ENCODE data around the gene ZNF500.

The ZNF500 gene

DNA sequence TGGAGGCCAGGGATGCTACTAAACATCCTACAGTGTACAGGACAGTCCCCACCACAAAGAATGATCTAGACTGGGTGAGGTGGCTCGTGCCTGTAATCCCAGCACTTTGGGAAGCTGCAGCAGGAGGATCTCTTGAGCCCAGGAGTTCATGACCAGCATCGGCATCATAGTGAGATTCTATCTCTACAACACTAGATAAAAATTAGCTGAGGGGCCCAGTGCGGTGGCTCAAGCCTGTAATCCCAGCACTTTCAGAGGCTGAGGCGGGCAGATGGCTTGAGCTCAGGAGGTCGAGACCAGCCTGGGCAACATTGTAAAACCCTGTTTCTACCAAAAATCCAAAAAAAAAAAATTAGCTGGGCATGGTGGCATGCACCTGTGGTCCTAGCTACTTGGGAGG, 5.4 kb upstream of the ZNF500 start:
- DNase-seq (ENCODE audit: low read depth in 2 of 2): no peak

GRCh38 chr16:4771646-4772045, 4.7 kb upstream of the ZNF500 start:
- no peak for DNase-seq (ENCODE audit: low read depth in 2 of 2)

DNA sequence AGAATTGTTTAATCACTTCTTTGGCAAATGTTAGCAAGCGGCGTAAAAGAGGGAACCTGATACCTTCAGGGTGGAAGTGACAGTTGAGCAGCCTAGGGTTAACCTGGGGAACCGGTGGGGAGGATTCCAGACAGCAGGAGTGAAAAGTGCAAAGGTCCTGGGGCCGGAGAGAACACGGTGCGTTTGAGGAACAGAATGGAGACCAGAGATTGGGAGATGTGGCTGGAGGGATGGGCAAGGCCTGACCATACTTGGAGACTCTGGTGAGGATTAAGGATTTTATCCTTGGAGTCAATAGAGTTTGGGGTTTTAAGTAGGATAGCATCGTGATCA, 2.3 kb upstream of the ZNF500 start:
- DNase-seq (ENCODE audit: low read depth in 2 of 2): no peak

DNA sequence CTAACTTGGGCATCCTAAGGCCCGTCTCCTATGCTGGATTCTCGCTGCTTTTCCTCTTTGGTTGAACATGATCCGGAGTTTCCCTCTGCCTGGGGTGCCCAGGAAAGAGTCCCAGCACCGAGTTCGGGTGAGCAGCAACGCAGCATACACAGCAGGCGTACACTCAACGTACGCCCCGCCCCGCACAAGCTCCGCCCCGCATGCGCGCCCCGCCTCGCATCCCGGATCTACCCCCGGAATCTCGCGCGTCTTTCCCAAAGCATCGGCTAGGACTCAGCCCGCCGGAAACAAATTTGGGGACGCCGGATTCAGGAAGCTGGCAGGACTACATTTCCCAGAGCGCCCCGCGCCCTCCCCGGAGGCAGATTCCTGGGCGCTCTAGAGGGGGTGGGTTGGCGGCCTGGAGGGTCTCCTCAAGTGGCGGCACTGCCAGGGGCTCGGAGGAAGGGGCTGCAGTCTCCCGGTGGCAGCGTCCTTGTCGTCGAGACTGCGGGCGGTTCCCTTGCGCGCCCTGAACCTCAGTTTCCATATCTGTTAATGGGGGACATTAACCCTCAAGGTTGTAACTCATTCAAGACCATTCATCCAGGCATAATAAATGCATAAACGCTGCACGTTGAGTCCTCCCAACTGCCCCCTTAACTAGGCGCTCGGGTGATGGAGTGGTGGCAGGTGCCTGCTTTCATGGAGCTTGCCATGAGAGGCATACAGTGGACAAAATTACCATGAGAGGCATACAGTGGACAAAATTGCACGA, 1.8 kb upstream of the ZNF500 start:
- peak; percentile 63 to 76 for DNase-seq (ENCODE audit: low read depth in 2 of 2)

DNA sequence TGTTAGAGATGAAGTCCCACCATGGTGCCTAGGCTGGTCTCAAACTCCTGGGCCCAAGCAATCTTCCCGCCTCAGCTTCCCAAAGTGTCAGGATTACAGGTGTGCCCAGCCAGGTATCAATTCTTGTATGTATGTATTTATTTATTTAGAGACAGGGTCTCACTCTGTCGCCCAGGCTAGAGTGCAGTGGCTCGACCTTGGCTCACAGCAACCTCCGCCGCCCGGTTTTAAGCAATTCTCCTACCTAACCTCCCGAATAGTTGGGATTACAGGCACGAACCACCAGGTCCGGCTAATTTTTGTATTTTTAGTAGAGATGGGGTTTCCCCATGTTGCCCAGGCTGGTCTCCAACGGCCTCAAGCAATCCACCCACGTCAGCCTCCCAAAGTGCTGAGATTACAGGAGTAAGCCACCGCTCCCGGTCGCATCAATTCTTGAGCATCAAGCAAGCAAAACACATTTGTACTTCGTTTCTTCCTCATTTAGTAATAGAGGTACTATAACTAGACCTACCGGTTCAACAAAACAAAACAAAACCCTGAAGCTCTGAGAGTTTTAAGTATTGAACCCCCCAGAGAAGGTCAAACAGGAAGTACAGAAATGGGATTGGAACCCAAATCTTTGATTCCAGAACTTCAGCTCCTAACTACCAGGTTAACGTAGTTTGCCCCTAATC, 1.0 kb upstream of the ZNF500 start:
- no peak for DNase-seq (ENCODE audit: low read depth in 2 of 2)

DNA sequence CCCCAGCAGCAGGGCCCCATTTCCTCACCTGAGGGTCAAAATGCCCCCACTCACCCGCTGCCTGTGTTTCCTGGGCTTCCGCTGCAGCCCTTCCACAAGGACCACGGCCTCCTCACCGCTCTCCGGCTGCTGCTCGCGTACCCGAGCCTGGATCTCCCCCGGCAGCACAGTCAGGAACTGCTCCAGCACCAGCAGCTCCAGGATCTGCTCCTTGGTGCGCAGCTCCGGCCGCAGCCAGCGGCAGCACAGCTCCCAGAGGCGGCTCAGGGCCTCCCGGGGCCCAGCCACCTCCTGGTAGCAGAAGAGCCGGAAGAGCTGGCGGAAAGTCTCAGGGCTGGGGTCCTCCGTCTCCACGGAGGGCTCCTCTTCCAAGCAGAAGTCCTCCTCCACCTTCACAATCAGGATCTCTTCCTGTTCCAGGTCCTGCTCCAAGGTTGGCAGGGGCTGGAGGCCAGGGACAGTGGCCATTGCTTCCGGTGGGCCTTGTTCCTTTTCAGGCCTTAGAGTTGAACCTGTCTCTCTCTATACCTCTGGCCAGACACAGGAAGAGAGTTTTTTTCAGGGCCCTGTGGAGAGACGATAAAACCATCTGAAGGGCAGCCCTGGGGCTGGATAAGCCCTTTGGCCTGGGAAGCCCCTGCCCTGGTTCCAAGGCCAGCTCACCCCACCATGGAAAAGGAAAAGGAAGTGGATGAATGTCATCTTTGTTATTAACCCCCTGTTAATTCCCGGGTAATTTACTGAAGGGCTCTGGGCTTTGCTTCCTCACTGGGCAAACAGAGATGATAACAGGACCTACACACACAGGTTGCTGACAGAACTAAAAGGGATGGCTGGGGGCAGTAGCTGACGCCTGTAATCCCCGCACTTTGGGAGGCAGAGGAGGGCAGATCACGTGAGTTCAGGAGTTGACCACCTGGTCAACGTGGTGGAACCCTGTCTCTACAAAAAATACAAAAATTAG, 1.2 kb downstream of the ZNF500 start:
- no peak for DNase-seq (ENCODE audit: low read depth in 2 of 2)

DNA sequence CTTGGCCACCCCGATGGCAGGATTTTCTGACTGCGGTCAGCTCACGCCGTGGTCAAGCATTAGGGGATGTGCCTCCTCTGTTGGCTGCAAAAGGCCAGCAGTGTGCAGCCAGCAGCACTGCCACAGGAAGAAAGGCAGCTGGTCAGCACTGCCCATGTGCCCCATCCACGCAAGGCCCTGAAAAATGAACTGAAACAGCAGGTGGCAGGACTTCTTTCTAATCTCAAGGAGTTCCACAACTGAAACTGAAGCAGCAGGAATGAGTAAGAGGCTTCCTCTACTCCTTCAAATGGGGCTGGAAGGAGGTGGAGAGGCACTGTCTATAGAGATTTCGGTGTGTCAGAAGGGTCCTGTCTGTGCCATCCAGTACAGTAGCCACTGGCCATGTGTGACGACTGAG, 3.2 kb downstream of the ZNF500 start:
- DNase-seq (ENCODE audit: low read depth in 2 of 2): no peak

GRCh38 chr16:4762205-4762604, 4.8 kb downstream of the ZNF500 start:
- DNase-seq (ENCODE audit: low read depth in 2 of 2): no peak

DNA sequence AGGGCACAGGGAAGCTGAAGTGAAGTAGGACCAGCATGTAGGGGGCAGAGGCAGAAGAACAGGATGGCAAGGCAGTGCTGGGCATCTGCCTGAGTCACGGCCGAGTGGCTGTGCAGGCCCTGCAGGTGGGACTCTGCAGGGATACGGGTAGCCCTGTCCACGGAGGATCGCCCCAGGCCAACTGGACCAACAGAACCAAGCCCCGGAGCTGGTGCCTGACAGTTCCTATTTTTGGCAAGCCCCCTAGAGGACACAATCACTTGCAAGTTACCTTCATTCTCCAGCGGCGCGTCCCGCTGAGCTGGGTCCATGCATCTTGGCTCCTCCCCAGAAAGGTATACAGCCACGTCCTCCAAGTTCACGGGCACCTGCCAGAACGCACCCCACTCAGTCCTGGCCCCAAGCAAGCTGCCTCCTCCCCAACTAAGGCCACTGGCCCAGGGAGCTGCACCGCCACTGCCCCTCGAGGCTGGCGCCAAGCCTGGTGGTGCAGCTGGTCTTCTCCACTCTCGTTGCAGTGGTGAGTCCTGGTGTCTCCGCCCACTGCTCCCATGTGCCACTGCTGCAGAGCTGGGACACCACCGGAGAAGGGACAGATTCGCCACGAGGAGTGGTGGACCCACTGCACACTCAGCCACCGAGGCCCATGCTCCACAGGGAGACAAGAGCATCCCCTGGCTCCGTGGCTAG, 6.6 kb downstream of the ZNF500 start:
- DNase-seq (ENCODE audit: low read depth in 2 of 2): no peak

- no peak for DNase-seq (ENCODE audit: low read depth in 2 of 2)
These were observed 11.3 kb downstream of the ZNF500 start for GRCh38 chr16:4755687-4756086.

GRCh38 chr16:4754865-4755264, 12.1 kb downstream of the ZNF500 start:
- no peak for DNase-seq (ENCODE audit: low read depth in 2 of 2)

GRCh38 chr16:4753227-4753626, 13.7 kb downstream of the ZNF500 start:
- no peak for DNase-seq (ENCODE audit: low read depth in 2 of 2)

GRCh38 chr16:4752351-4753100, 14.4 kb downstream of the ZNF500 start:
- no peak for DNase-seq (ENCODE audit: low read depth in 2 of 2)

DNA sequence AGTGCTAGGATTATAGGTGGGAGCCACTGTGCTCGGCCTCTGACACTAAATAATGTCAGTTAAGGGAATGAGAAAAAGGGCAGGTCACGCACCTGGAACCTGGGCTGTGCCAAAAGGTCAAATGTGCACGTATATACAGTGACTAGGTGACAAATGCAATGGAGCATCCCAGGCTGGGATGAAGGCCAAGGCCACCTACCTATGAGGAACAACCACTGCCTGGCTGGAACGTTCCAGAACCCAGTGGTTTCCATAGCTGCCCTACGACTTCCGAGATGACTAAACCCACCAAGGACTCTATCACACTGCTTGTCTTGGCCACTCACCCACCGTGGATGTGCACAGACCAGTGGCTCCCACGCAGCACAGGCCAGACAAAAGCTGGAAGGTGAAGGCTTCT, 16.1 kb downstream of the ZNF500 start:
- DNase-seq (ENCODE audit: low read depth in 2 of 2): no peak

DNA sequence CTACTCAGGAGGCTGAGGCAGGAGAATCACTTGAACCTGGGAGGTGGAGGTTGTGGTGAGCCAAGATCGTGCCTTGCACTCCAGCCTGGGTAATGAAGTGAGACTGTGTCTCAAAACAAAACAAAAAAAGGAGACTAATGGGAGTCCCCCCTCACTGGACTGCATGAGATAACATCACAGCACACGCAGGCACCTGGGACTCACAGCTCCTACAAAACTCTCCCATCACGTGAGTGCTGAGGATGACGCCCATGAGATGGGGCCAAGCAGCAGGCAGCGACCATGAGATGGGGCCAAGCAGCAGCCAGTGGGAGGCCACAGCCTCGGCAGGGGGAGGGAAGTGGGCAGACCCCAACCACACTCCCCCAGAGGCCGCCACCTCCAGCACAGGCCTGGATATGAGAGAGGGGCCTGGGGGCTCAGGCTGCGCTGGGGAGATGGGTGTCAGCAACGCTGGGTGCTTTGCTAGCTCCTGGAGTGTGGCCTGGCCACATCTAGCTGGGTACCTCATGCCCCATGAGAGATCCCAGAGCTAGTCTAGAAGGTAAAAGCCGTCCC, 17.2 kb downstream of the ZNF500 start:
- no peak for DNase-seq (ENCODE audit: low read depth in 2 of 2)

DNA sequence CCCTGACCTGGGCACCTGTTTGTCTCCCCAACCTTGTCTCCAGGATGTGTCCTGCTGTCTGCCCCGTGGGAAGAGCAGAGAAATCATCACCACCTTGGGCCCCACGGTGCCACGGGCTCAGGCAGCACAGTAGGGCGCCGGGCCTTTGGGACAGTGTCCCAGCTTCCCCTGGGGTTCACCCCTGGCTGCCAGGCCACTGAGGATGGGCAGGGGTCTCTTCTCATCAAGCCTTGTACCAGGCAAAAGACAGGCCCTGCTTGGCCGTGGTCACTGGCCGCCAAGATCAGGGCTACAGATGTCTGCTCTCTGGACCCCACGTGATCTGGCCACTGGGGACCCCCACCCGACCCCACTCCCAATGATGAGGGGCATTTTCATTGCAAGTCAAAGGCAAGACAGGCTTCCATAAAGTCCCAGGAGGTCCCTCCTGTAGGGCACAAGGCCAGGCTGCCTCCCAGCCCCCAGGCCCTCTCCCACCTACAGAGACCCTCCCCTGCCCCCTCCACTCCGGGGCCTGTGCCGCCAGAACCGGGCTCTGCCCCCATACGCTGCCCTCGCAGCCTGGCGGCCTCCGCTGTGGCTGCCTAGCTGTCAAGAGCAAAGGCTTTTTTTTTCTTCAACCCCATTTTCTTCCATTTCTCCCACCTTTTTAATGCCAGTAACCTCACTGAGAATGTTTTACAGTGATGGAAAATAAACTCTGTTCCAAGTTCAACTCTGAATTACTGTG, 18.1 kb downstream of the ZNF500 start:
- no peak for DNase-seq (ENCODE audit: low read depth in 2 of 2)

DNA sequence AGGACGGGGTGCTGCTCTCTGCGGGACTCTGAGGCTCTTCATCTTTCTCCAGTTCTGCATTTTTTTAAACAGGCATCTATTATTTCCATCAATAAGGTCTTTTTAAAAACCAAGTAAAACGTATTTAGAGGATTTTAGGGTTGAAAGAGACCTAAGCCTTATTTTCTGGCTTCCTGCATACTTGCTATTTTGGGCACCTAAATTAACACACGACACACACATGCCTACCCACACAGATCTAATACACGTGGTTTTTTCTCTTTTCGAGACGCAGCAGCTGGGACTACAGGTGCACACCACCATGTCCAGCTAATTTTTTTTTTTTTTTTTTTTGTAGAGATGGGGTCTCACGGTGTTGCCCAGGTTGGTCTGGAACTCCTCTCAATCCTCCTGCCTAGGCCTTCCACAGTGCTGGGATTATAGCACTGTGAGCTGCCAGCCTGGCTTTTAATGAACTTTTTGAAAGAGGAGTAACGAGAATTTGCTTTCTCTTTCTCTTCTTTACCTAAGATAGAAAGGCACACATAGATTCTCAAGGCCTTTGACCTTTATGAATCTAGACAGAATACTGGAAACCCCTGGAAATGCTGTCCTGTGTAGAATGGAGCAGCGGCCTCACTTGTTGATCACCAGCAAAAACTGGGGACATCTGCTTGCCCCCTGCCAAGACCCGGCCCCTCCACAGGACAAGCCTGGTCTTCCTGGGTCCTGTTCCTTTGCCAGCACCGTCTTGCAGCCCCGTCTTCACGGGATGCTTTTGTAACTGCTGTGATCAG, 18.9 kb downstream of the ZNF500 start:
- no peak for DNase-seq (ENCODE audit: low read depth in 2 of 2)

DNA sequence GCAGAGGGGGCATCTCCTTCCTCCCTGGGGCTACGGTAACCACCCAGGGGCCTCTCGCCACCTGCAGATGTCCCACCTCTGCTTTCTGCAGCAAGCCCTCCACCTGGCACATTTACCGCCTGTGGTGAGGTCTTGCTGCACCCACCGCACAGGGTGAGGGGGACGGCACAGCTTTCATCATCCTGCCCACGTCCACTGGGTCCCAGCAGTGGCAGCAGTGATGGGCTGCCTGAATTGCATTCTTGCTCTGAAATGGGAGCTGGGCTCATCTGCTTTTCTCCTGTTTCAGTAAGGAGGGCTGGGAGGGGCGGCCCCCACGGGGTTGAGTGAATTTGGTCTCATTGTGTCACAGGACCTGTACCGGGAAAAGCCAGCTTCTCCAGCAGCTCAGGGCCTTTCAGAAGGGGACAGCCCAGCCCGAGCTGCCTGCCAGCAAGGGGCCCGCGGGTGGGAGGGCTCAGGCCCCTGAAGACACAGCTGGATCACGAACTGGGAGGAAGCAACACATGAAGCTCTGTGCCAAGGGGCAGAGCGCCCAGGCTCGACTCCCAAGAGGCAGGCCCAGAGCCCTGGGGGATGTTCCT, 19.9 kb downstream of the ZNF500 start:
- no peak for DNase-seq (ENCODE audit: low read depth in 2 of 2)

GRCh38 chr16:4746215-4746614, 20.7 kb downstream of the ZNF500 start:
- no peak for DNase-seq (ENCODE audit: low read depth in 2 of 2)
